Measurements from ENCODE around the gene LRRC17. TPM values are rescaled to one million over a fixed set of nuclear protein-coding genes. Genes with fewer than 3 reads are reported as not detected.

LRRC17 gene
- polyA plus RNA-seq, 3 donors, result 0.04 TPM; not detected in 2

DNA sequence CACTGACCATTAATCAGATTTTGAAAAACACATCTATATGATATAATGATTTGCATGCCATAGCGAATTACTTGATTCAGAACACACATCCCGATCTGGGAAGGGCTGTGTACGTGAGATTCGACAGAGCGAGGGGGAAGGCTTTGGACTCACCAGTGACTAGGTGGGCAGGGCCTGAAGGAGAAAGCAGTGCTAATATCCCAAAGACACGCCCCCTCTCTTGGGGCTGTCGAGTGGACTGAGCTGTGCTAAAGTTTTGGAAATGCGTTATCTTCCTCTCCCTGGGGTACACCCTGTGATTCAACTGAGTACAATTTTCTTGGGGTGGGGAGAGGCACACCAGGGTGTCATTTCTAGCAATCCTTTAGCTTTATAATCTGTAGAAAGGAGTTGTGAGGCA lies 1.8 kb downstream of the LRRC17 start:
- no peaks in the 10 kb centered on the region for H3K27me3 ChIP-seq (ENCODE audit: control insufficient read depth in 2 of 2, insufficient read depth in 2 of 2, low read length in 2 of 2)
- H3K9ac ChIP-seq (ENCODE audit: insufficient read depth, low read length, poor library complexity, severe bottlenecking), result no peak overlapping the region
- H3K4me2 ChIP-seq (replicated peaks; ENCODE audit: extremely low read depth, low read length, poor library complexity, severe bottlenecking), result no peak overlapping the region
- no peak for TF ChIP-seq CTCF (IDR thresholded peaks at IDR 0.05)
- intact Hi-C loops (cut with micrococcal nuclease), result no loop called here
- Mint-ChIP-seq H3K9me3 (peaks cover 0 to 14% (median 9%) of the 10 kb centered on the region in 7 donors), H3K4me1 (peaks cover 27% of the 10 kb centered on the region), H3K36me3 (peaks cover 4 to 9% of the 10 kb centered on the region in 2 donors), H3K27me3 (ENCODE audit: low read depth in 3 of 3) (no peaks in the 10 kb centered on the region), H3K27ac (no peak overlapping the region), H3K4me3 (no peak overlapping the region)
- H3K4me1 ChIP-seq (ENCODE audit: control insufficient read depth in 1 of 2, insufficient read depth in 2 of 2, low read length in 2 of 2), result peaks cover 12 to 15% of the 10 kb centered on the region in 2 donors
- no peak overlapping the region for H3K4me3 ChIP-seq (replicated peaks in 1 of 3; ENCODE audit: low read depth in 2 of 3, low read length in 3 of 3)
- no peaks in the 10 kb centered on the region for H3K36me3 ChIP-seq (replicated peaks in 1 of 2; ENCODE audit: control insufficient read depth in 1 of 2, insufficient read depth in 2 of 2, low read length in 2 of 2)
- H3K79me2 ChIP-seq (ENCODE audit: insufficient read depth, low read length), result no peaks in the 10 kb centered on the region
- no peak for DNase-seq
- H3K27ac ChIP-seq (ENCODE audit: low read depth in 1 of 2, low read length in 2 of 2), result no peak overlapping the region
- WGBS (ENCODE audit: insufficient coverage), result 93% methylated on average over 4 of the region's 8 CpGs
- peaks cover 0 to 12% of the 10 kb centered on the region in 2 donors for H3K9me3 ChIP-seq (replicated peaks in 1 of 2; ENCODE audit: control insufficient read depth in 1 of 2, insufficient read depth in 1 of 2, low read length in 2 of 2)
- H2AFZ ChIP-seq (ENCODE audit: insufficient read depth, low read depth, low read length, poor library complexity, severe bottlenecking), result no peak overlapping the region
- H4K20me1 ChIP-seq (ENCODE audit: insufficient read depth, low read length), result no peaks in the 10 kb centered on the region

- no peak for DNase-seq
- no peaks in the 10 kb centered on the region for H3K27me3 Mint-ChIP-seq (ENCODE audit: low read depth in 3 of 3)
- no peak for TF ChIP-seq CTCF (IDR thresholded peaks at IDR 0.05)
Observed at GRCh38 chr7:102916426-102916825, 3.6 kb downstream of the LRRC17 start.

More at GRCh38 chr7:102916426-102916825, 3.6 kb downstream of the LRRC17 start:
- H4K20me1 ChIP-seq (ENCODE audit: insufficient read depth, low read length), result no peaks in the 10 kb centered on the region
- no peak overlapping the region for H3K9ac ChIP-seq (ENCODE audit: insufficient read depth, low read length, poor library complexity, severe bottlenecking)
- no peak overlapping the region for H3K4me3 ChIP-seq (replicated peaks in 1 of 3; ENCODE audit: low read depth in 2 of 3, low read length in 3 of 3)
- Mint-ChIP-seq H3K4me1 (peaks cover 27% of the 10 kb centered on the region), H3K36me3 (peaks cover 0 to 2% of the 10 kb centered on the region in 2 donors), H3K4me3 (no peak overlapping the region), H3K9me3 (no peaks in the 10 kb centered on the region), H3K27ac (no peak overlapping the region)
- H3K27ac ChIP-seq (ENCODE audit: low read depth in 1 of 2, low read length in 2 of 2), result no peak overlapping the region
- WGBS (ENCODE audit: insufficient coverage), result 80% methylated on average over 1 of the region's 3 CpGs
- intact Hi-C loops (cut with micrococcal nuclease), result no loop called here
- no peaks in the 10 kb centered on the region for H3K79me2 ChIP-seq (ENCODE audit: insufficient read depth, low read length)
- H3K4me1 ChIP-seq (ENCODE audit: control insufficient read depth in 1 of 2, insufficient read depth in 2 of 2, low read length in 2 of 2), result peaks cover 12 to 15% of the 10 kb centered on the region in 2 donors
- H3K9me3 ChIP-seq (replicated peaks in 1 of 2; ENCODE audit: control insufficient read depth in 1 of 2, insufficient read depth in 1 of 2, low read length in 2 of 2), result no peaks in the 10 kb centered on the region
- no peaks in the 10 kb centered on the region for H3K27me3 ChIP-seq (ENCODE audit: control insufficient read depth in 2 of 2, insufficient read depth in 2 of 2, low read length in 2 of 2)
- H2AFZ ChIP-seq (ENCODE audit: insufficient read depth, low read depth, low read length, poor library complexity, severe bottlenecking), result no peak overlapping the region
- no peaks in the 10 kb centered on the region for H3K36me3 ChIP-seq (replicated peaks in 1 of 2; ENCODE audit: control insufficient read depth in 1 of 2, insufficient read depth in 2 of 2, low read length in 2 of 2)
- H3K4me2 ChIP-seq (replicated peaks; ENCODE audit: extremely low read depth, low read length, poor library complexity, severe bottlenecking), result no peak overlapping the region

All from CD14-positive monocyte (primary cell).